Left hindlimb (tissue), 1 donor: ENCODE measurements around the gene CACNA1F.
A peak's percentile ranks its signal among the peaks of the same experiment; 100 is the strongest.

Experiments used
- DNase-seq: peaks from one replicate; pipeline ENCODE4 v3.0.0-alpha.2; 2018

CACNA1F gene

DNA sequence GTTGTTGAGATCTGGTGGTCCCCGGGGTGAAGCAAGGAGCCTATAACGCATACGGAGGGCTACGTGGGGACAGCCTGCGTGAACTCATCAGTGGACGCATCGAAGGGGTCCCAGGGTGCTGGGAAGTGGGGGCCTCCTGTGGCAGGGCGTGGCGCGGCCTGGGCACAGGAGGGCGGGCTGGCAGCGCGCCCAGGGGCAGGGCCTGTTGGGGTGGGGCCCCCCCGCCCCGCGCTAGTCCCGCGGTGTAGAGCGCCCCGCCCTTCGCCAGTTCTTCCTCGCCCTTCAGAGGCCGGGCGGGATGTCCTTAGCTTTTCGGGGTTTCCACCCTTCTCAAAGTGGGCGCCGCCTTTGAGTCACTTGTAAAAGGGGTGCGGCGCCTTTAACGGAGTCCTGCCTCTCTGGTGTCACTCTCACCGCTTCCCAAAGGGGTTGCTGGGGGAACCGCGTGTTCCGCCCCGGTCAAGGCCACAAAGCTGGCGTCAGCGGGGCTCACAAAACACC lies 60.8 kb downstream of the CACNA1F start:
- DNase-seq, result peak; percentile 55

DNA sequence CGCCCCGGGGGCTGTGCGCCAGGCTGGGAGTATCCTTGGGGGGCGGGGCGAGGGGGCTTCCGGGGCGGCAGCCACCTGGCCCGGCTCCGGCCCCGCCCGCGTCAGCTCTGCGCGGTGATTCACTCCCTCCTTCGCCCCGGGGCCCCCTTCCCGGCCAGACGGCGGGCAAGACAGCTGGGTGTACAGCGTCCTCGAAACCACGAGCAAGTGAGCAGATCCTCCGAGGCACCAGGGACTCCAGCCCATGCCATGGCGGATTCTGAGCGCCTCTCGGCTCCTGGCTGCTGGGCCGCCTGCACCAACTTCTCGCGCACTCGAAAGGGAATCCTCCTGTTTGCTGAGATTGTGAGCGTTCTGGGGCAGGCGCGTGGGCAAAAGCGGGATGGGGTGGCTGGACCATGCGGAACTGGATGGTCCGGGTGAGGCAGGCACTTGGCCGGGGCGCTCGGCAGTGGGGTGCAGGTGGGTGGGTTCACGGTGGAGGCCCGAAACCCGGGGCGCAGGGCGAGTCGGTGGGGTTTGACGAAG lies 61.3 kb downstream of the CACNA1F start, which contains the start of gene PLP2:
Gene PLP2, plus strand, starts transcription at position 147 of the 528 bp plus-strand sequence. Its CDS starts 103 bp downstream, at position 250.
- no peak for DNase-seq

DNA sequence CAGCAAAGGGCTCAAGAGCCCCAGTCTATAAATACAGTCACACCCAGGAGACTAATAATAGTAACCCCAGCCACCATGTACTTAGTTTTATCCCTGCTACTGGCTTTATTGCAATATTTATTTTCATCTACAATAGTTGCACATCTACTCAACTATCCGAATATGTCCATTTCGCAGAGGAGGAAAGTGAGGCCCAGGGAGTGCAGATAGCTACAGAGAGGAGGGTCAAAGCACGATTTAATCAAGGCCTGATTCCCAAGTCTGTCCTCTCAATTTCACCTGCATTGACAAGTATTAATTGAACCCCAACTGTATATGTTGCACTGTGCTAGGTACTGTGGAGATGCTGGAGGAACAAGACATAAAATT lies 65.4 kb downstream of the CACNA1F start:
- no peak for DNase-seq

GRCh38 chrX:49166914-49167739 lies 66.0 kb downstream of the CACNA1F start:
- DNase-seq, result peak; percentile 82

GRCh38 chrX:49165901-49166881 lies 66.9 kb downstream of the CACNA1F start:
- peak; percentile 85 for DNase-seq

DNA sequence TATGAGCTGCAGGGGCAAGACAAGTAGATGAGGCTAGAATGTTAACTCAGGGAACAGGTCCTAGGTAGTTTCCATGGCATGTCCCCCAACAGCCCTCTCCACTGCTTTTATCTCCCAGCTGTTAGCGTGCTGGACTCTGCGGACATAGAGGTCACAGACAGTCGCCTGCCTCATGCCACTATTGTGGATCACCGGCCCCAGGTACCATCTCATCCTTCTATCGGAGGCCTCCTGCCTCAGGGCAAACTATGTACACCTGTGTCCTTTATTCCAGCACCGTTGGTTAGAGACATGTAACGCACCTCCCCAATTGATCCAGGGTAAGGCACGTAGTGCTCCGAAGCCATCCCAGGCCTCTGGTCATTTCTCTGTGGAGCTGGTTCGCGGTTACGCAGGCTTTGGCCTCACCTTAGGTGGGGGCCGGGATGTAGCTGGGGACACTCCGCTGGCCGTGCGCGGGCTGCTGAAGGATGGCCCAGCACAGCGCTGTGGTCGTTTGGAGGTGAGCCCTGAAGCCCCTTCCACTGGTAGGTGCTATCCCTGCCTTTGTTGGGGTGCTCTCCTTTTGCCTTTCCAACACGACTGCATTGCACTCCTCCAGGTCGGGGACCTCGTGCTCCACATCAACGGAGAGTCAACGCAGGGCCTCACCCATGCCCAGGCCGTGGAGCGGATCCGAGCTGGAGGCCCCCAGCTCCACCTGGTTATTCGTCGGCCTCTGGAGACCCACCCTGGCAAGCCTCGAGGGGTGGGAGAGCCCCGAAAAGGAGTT lies 68.4 kb downstream of the CACNA1F start:
- no peak for DNase-seq

DNA sequence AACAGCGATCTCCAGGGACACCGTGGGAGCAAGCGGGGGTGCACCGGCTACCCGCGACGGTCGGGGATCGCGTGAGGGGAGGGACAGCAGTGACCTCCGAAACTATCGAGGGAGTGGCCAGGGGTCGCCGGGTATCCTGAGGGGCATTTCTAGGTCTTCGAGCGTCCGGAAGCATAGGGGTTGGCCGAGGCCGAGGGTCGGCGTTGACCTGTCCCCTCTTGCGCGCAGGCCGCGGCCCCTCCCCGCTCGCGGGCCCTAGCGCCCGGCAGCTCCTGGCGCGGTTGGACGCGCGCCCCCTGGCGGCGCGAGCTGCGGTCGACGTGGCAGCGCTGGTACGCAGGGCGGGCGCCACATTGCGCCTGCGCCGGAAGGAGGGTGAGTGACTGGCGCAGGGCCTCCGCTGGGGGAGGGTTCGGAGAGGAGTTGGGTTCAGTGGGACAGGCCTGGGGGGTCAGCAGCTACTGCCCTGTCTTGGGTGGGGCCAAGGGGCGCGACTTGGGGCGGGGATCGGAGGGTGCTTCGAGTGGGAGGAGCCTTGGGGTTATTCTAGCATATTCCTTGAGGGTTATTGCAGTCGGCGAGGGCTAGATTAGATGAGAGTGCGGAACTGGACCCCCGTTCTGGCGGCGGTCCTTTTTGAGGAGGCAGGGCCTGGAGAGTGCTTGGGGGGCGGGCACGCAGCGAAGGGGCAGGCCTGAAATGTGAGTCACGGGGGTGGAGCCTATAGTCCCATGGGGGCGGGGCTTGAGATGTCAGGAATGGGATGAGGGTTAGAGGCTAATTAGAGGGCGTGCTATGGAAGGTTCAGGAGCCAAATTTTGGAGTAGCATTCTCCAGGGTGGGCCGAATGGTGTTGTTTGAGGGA lies 69.4 kb downstream of the CACNA1F start:
- DNase-seq, result peak; percentile 89

DNA sequence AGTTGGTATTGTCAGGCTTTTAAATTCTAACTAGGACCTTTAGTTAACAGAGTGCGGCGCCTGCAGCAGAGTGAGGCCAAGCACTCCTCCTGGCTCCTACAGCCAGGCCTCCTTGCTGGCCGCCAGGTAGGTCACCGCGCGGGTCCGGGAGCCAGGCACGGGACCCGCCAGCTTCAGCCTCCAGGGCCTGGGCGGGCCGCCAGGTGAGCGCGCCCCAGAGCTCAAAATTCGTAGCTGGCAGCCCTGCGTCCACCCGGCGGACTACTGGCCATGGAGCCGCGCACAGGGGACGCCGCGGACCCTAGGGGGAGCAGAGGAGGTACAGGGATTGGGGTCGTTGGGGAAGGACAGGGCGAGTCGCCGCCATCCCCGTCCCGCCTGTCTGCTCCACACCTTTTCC lies 70.5 kb downstream of the CACNA1F start, which contains the start of gene MAGIX:
Gene MAGIX, plus strand, starts transcription at position 139 of the 400 bp plus-strand sequence. Its CDS starts 132 bp downstream, at position 271.
- no peak for DNase-seq

GRCh38 chrX:49161632-49162031 lies 71.5 kb downstream of the CACNA1F start:
- DNase-seq, result no peak

DNA sequence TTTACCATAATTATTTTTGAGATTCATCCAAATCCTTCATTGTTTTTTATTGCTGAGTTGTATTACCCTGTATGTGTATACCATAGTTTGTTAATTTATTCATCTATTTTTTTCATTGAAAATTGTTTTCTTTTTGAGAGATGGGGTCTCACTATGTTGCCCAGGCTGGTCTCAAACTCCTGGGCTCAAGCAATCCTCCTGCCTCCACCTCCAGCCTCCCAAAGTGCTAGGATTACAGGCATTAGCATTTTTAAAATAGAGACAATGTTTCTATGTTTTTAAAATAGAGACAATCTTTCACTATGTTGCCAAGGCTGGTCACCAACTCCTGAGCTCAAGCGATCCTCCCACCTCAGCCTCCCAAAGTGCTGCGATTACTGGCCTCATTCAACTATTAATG lies 72.2 kb downstream of the CACNA1F start:
- no peak for DNase-seq

DNA sequence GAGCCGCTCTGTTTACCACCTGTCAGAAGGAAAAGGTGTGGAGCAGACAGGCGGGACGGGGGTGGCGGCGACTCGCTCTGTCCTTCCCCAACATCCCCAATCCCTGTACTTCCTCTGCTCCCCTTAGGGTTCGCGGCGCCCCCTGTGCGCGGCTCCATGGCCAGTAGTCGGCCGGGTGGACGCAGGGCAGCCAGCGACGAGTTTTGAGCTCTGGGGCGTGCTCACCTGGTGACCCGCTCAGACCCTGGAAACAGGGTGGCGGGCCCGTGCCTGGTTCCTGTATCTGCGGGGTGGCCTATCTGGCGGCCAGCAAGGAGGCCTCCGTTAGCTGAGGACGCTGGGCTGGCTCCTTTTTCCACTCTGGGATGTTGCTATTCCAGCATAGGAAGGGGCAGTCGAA lies 75.9 kb downstream of the CACNA1F start:
- DNase-seq, result no peak

DNA sequence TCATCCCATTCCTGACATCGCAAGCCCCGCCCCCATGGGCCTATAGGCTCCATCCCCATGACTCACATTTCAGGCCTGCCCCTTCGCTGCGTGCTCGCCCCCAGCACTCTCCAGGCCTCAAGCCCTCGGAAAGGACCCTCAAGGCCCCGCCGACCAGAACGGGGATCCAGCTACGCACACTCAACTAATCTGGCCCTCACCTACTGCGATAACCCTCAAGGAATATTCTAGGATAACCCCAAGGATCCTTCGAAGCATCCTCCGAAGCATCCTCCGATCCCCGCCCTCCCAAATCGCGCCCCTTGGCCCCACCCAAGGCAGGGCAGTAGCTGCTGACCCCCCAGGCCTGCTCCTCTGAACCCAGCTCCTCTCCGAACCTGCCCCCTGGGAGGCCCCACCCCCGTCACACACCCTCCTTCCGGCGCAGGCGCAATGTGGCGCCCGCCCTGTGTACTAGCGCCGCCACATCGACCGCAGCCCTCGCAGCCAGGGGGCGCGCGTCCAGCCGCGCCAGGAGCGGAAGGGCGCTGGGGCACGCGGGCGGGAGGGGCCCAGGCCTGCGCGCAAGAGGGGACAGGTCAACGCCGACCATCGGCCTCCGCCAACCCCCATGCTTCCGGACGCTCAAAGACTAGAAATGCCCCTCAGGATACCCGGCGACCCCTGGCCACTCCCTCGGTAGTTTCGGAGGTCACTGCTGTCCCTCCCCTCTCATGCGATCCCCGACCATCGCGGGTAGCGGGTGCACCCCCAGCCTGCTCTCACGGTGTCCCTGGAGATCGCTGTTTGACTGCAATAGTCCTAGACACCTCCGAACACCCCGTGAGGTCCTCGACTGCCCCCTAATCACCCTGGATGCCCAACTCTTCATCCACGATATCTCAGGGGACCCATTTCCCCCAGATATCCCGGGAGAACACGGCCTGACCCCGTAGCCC lies 77.0 kb downstream of the CACNA1F start:
- DNase-seq, result peak; percentile 92

- DNase-seq, result peak; percentile 48
Observed at GRCh38 chrX:49155243-49155899, 77.8 kb downstream of the CACNA1F start.
